Inflammatory macrophage treated with lipopolysaccharide for 1 hour (primary cell): ENCODE measurements around the gene NEDD9.
A peak's percentile ranks its signal among the peaks of the same experiment; 100 is the strongest.

ENCODE experiments used
- DNase-seq, 2 donors: peaks; one replicate each; pipeline ENCODE4 v3.0.0-alpha.2; 2020 to 2022

Gene NEDD9

GRCh38 chr6:11233673-11234573, 1.5 kb upstream of the NEDD9 start:
- DNase-seq, result no peak

- DNase-seq, result no peak
These were observed 530 bp upstream of the NEDD9 start for GRCh38 chr6:11232770-11233626.

GRCh38 chr6:11231564-11232192, 790 bp downstream of the NEDD9 start:
- peak in 1 of 2 donors; percentile 40 for DNase-seq

- no peak for DNase-seq
These were observed 1.4 kb downstream of the NEDD9 start for GRCh38 chr6:11231108-11231463.

- DNase-seq, result peak; percentile 26 to 41
These were observed 2.0 kb downstream of the NEDD9 start for GRCh38 chr6:11230158-11231107.

- DNase-seq, result no peak
These were observed 2.8 kb downstream of the NEDD9 start for GRCh38 chr6:11229655-11230046.

- DNase-seq, result no peak
These were observed 3.4 kb downstream of the NEDD9 start for GRCh38 chr6:11228935-11229654.

GRCh38 chr6:11227698-11228097, 4.8 kb downstream of the NEDD9 start:
- no peak for DNase-seq

GRCh38 chr6:11226005-11226404, 6.5 kb downstream of the NEDD9 start:
- DNase-seq, result no peak

GRCh38 chr6:11224966-11225463, 7.5 kb downstream of the NEDD9 start:
- no peak for DNase-seq

GRCh38 chr6:11224252-11224965, 8.1 kb downstream of the NEDD9 start:
- no peak for DNase-seq

GRCh38 chr6:11223286-11223864, 9.1 kb downstream of the NEDD9 start:
- DNase-seq, result no peak

- DNase-seq, result no peak
These were observed 9.8 kb downstream of the NEDD9 start for GRCh38 chr6:11222385-11223277.

GRCh38 chr6:11221623-11222384, 10.7 kb downstream of the NEDD9 start:
- no peak for DNase-seq

- no peak for DNase-seq
These were observed 13.1 kb downstream of the NEDD9 start for GRCh38 chr6:11219400-11219834.

GRCh38 chr6:11218538-11219399, 13.7 kb downstream of the NEDD9 start:
- peak in 1 of 2 donors; percentile 66 for DNase-seq

GRCh38 chr6:11218102-11218442, 14.4 kb downstream of the NEDD9 start:
- no peak for DNase-seq
